ENCODE data around the gene REXO1. TPM values are rescaled to one million over a fixed set of nuclear protein-coding genes. Genes with fewer than 3 reads are reported as not detected.

Gene REXO1
- total and polyA plus RNA-seq, 9 donors = 4.8 to 46.7 (median 25.8) TPM

DNA sequence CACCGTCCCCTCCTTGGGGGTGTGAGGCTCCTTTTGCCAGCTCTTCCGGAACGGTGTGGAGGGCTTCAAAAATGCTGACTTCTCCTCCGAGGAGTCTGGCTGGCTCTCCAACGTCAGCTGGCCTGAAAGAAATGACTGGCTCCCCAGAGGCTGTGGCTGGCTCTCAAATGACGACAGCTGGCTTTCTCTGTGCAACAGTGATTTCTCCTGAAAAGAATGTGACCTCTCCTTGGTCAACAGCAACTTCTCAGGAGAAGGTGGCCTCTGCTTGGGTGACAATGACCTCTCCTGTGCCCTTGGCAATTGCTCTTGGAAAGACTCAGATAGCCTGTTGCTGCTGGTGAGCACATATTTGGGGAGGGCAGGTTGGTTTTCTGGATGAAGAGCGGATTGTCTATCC, 65.8 kb downstream of the REXO1 start:
- Histone ChIP-seq H3K27ac (no peak overlapping the region), H3K36me3 (no peaks in the 10 kb centered on the region), H3K27me3 (no peaks in the 10 kb centered on the region), H3K4me3 (no peak overlapping the region), H3K4me1 (ENCODE audit: insufficient read depth) (no peaks in the 10 kb centered on the region), H3K9me3 (peaks cover 0 to 16% of the 10 kb centered on the region in 2 donors)
- intact Hi-C loops (cut with DNase I) = no loop called here
- TF ChIP-seq, protein P1, sequence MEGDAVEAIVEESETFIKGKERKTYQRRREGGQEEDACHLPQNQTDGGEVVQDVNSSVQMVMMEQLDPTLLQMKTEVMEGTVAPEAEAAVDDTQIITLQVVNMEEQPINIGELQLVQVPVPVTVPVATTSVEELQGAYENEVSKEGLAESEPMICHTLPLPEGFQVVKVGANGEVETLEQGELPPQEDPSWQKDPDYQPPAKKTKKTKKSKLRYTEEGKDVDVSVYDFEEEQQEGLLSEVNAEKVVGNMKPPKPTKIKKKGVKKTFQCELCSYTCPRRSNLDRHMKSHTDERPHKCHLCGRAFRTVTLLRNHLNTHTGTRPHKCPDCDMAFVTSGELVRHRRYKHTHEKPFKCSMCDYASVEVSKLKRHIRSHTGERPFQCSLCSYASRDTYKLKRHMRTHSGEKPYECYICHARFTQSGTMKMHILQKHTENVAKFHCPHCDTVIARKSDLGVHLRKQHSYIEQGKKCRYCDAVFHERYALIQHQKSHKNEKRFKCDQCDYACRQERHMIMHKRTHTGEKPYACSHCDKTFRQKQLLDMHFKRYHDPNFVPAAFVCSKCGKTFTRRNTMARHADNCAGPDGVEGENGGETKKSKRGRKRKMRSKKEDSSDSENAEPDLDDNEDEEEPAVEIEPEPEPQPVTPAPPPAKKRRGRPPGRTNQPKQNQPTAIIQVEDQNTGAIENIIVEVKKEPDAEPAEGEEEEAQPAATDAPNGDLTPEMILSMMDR (IDR thresholded peaks at IDR 0.05) = no peak
- TF ChIP-seq POLR2A (IDR thresholded peaks at IDR 0.05) = no peak
- TF ChIP-seq EP300 (IDR thresholded peaks at IDR 0.05) = no peak
- WGBS, 3 donors = 60 to 81% (median 67%) methylated on average over 7 of the region's 7 CpGs
- DNase-seq = no peak

DNA sequence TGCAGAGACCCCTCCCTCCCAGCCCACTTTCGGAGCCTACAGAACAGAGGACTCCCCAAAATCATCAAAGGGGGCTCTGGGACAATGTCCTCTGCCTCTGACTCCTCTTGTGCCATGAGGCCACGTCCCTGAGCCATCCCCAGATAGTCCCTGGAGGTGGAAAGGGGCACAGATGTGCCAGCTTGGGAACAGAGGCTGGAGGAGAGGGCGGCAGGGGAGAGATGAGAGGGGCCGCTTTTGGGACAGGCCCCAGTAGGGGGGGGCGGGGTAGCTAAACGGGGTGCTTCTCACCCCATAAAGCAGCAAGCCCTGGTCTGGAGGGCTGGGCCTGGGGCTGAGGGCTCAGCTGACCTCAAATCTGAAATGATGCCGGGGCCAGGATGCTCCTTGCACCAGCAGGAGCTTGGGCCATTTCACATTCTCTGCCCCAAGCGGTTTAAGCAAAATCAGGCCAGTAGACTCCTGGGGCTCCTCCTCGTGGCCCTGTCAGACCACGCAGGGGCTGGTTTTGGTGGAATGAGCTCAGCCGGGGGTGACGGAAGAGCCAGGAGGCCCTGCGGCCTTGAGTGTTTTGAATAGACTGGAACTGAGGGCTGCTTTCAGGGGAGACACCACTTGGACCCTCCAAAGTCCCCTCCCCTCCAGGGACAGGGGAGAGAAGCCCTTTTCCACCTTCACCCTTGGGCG, 67.9 kb downstream of the REXO1 start:
- WGBS, 3 donors = 27 to 40% (median 36%) methylated on average over 13 to 14 of the region's 14 CpGs
- peaks cover 2% of the 10 kb centered on the region for H3K27me3 ChIP-seq

DNA sequence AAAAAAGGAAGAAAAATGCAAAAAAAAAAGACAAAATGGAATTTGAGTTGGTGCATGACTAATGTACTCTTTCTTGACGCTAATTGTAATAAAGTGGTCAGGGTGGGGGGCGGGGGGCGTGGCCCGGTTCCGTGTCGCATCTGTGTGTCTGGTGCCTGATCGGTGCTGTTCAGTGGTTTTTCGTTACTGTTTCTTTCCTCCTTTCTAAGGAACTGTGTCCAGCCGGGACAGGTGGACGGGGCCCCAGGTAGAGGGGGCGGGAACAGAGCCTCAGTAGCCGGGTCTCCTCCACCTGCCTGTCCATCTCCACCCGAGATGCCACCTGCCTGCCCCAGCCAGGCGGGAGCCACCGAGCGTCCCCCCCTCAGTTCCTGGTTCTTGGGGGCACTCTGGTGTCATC, 68.7 kb downstream of the REXO1 start:
- Histone ChIP-seq H3K27me3 (peaks cover 5% of the 10 kb centered on the region), H3K9me3 (peaks cover 0 to 25% of the 10 kb centered on the region in 2 donors), H3K27ac (no peak overlapping the region), H3K4me3 (no peak overlapping the region), H3K4me1 (ENCODE audit: insufficient read depth) (no peaks in the 10 kb centered on the region), H3K36me3 (no peaks in the 10 kb centered on the region)
- DNase-seq = no peak
- intact Hi-C loops (cut with DNase I) = no loop called here
- TF ChIP-seq EP300 (IDR thresholded peaks at IDR 0.05) (no peak), POLR2A (IDR thresholded peaks at IDR 0.05) (no peak)
- TF ChIP-seq, protein P1 (IDR thresholded peaks at IDR 0.05) = no peak
- 26 to 31% (median 30%) methylated on average over 16 of the region's 16 CpGs for WGBS, 3 donors

More for the DNA sequence above, 67.9 kb downstream of the REXO1 start:
- DNase-seq = no peak
- Histone ChIP-seq H3K36me3 (no peaks in the 10 kb centered on the region), H3K4me1 (ENCODE audit: insufficient read depth) (no peaks in the 10 kb centered on the region), H3K27ac (no peak overlapping the region), H3K9me3 (peaks cover 0 to 17% of the 10 kb centered on the region in 2 donors), H3K4me3 (no peak overlapping the region)
- intact Hi-C loops (cut with DNase I) = no loop called here
- TF ChIP-seq EP300 (IDR thresholded peaks at IDR 0.05) (no peak), POLR2A (IDR thresholded peaks at IDR 0.05) (no peak)
- TF ChIP-seq, protein P1 (IDR thresholded peaks at IDR 0.05) = no peak

DNA sequence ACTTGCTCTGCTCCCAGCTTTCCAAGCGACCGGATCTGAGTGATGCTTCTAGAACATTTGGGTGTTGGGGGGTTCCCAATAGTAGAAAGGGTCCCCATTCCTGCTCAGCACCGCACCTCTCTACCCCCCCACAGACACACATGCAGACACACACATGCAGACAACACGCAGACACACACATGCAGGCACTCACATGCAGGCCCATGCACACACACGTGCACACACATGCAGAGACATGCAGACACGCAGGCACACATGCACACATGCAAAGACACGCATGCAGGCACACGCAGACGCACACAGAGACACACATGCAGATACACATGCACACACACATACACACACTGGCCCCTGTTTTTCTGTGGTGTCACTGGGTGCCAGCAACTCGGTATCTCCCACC, 71.1 kb downstream of the REXO1 start:
- H3K4me3 ChIP-seq = no peak overlapping the region
- TF ChIP-seq EP300 (IDR thresholded peaks at IDR 0.05) (no peak), POLR2A (IDR thresholded peaks at IDR 0.05) (no peak)
- TF ChIP-seq, protein P1 (IDR thresholded peaks at IDR 0.05) = no peak
- H3K36me3 ChIP-seq = no peaks in the 10 kb centered on the region
- no peak overlapping the region for H3K27ac ChIP-seq
- DNase-seq = no peak
- H3K9me3 ChIP-seq = peaks cover 0 to 17% of the 10 kb centered on the region in 2 donors
- H3K27me3 ChIP-seq = peaks cover 5% of the 10 kb centered on the region
- WGBS, 3 donors = 67 to 69% (median 68%) methylated on average over 10 of the region's 10 CpGs
- intact Hi-C loops (cut with DNase I) = no loop called here
- no peaks in the 10 kb centered on the region for H3K4me1 ChIP-seq (ENCODE audit: insufficient read depth)
